IPS-18c (cell line): ENCODE data around the gene CDH8.
"Not testable (repeated sequence)": the region's sequence is repeated elsewhere in the genome, so short reads cannot be mapped to it uniquely, and the experiment has no call there.

ENCODE experiments used
- H3K4me3 ChIP-seq: 2 replicates; pipeline ENCODE4 v1.7.0; 2013; ENCODE audit warnings: low read depth, mild to moderate bottlenecking, low read length, moderate library complexity; ENCODE audit not compliant: insufficient read depth
- H3K9me3 ChIP-seq: one replicate; pipeline ENCODE4 v1.6.1; 2013; ENCODE audit warnings: mild to moderate bottlenecking, low read length, moderate library complexity; ENCODE audit not compliant: control insufficient read depth, insufficient read depth

Gene CDH8

GRCh38 chr16:61957075-61957855 is 79.0 kb downstream of the CDH8 start:
- Histone ChIP-seq H3K4me3 (no peak overlapping the region), H3K9me3 (no peaks in the 10 kb centered on the region)

- no peak overlapping the region for H3K4me3 ChIP-seq
- no peaks in the 10 kb centered on the region for H3K9me3 ChIP-seq
Observed at GRCh38 chr16:61952841-61953240, 83.4 kb downstream of the CDH8 start.

- Histone ChIP-seq H3K4me3 (no peak overlapping the region), H3K9me3 (no peaks in the 10 kb centered on the region)
Observed at GRCh38 chr16:61948414-61948813, 87.8 kb downstream of the CDH8 start.

- no peaks in the 10 kb centered on the region for H3K9me3 ChIP-seq
- no peak overlapping the region for H3K4me3 ChIP-seq
Observed at GRCh38 chr16:61946019-61946418, 90.2 kb downstream of the CDH8 start.

GRCh38 chr16:61945511-61945910 is 90.7 kb downstream of the CDH8 start:
- Histone ChIP-seq H3K4me3 (no peak overlapping the region), H3K9me3 (no peaks in the 10 kb centered on the region)

- H3K9me3 ChIP-seq, result no peaks in the 10 kb centered on the region
- H3K4me3 ChIP-seq, result no peak overlapping the region
Observed at GRCh38 chr16:61944004-61944403, 92.2 kb downstream of the CDH8 start.

- Histone ChIP-seq H3K4me3 (no peak overlapping the region), H3K9me3 (no peaks in the 10 kb centered on the region)
Observed at GRCh38 chr16:61940611-61941010, 95.6 kb downstream of the CDH8 start.

- Histone ChIP-seq H3K4me3 (no peak overlapping the region), H3K9me3 (no peaks in the 10 kb centered on the region)
Observed at GRCh38 chr16:61937646-61938045, 98.6 kb downstream of the CDH8 start.

GRCh38 chr16:61936522-61936921 is 99.7 kb downstream of the CDH8 start:
- Histone ChIP-seq H3K4me3 (no peak overlapping the region), H3K9me3 (no peaks in the 10 kb centered on the region)

- H3K9me3 ChIP-seq, result no peaks in the 10 kb centered on the region
Observed at GRCh38 chr16:61934601-61935000, 101.6 kb downstream of the CDH8 start.

GRCh38 chr16:61929776-61930175 is 106.5 kb downstream of the CDH8 start:
- no peaks in the 10 kb centered on the region for H3K9me3 ChIP-seq
- H3K4me3 ChIP-seq, result no peak overlapping the region

More at GRCh38 chr16:61934601-61935000, 101.6 kb downstream of the CDH8 start:
- no peak overlapping the region for H3K4me3 ChIP-seq

- Histone ChIP-seq H3K4me3 (no peak overlapping the region), H3K9me3 (no peaks in the 10 kb centered on the region)
Observed at GRCh38 chr16:61926766-61927165, 109.5 kb downstream of the CDH8 start.

- no peaks in the 10 kb centered on the region for H3K9me3 ChIP-seq
- H3K4me3 ChIP-seq, result no peak overlapping the region
Observed at GRCh38 chr16:61923629-61924028, 112.6 kb downstream of the CDH8 start.

- Histone ChIP-seq H3K4me3 (no peak overlapping the region), H3K9me3 (no peaks in the 10 kb centered on the region)
Observed at GRCh38 chr16:61921373-61921772, 114.9 kb downstream of the CDH8 start.

- not testable (repeated sequence) for H3K4me3 ChIP-seq, H3K9me3 ChIP-seq
Observed at GRCh38 chr16:61917865-61918826, 118.1 kb downstream of the CDH8 start.

GRCh38 chr16:61915569-61915968 is 120.7 kb downstream of the CDH8 start:
- Histone ChIP-seq H3K9me3 (no peaks in the 10 kb centered on the region), H3K4me3 (no peak overlapping the region)

GRCh38 chr16:61909074-61909473 is 127.2 kb downstream of the CDH8 start:
- H3K9me3 ChIP-seq, result no peaks in the 10 kb centered on the region

GRCh38 chr16:61908426-61908825 is 127.8 kb downstream of the CDH8 start:
- Histone ChIP-seq H3K9me3 (no peaks in the 10 kb centered on the region), H3K4me3 (no peak overlapping the region)

More at GRCh38 chr16:61909074-61909473, 127.2 kb downstream of the CDH8 start:
- no peak overlapping the region for H3K4me3 ChIP-seq
